Mucosa of descending colon (tissue), 3 donors: Measurements from ENCODE around the gene FIG4. TPM values are rescaled to one million over a fixed set of nuclear protein-coding genes. Genes with fewer than 3 reads are reported as not detected.
A peak's percentile ranks its signal among the peaks of the same experiment; 100 is the strongest.
"Not testable (repeated sequence)": the region's sequence is repeated elsewhere in the genome, so short reads cannot be mapped to it uniquely, and the experiment has no call there.

ENCODE experiments used
- ATAC-seq: fragments of 200-7000 bp; cut with Tn5 transposase; one replicate; pipeline ENCODE4 v1.9.1; 2020; ENCODE audit warnings: mild to moderate bottlenecking, moderate library complexity
- DNase-seq, 3 donors: peaks; one replicate each; pipeline ENCODE4 v3.0.0-alpha.2; 2020
- H3K36me3 ChIP-seq: fragments of 200-600 bp; one replicate; pipeline ENCODE4 v1.8.0; 2021; ENCODE audit warnings: low read depth, mild to moderate bottlenecking
- H3K4me1 ChIP-seq: fragments of 200-600 bp; one replicate; pipeline ENCODE4 v1.8.0; 2021; ENCODE audit warnings: low read depth, mild to moderate bottlenecking
- H3K4me3 ChIP-seq: fragments of 200-600 bp; one replicate; pipeline ENCODE4 v1.8.0; 2021; ENCODE audit warnings: mild to moderate bottlenecking
- H3K9me3 ChIP-seq: fragments of 200-600 bp; one replicate; pipeline ENCODE4 v1.8.0; 2021; ENCODE audit warnings: mild to moderate bottlenecking
- CTCF ChIP-seq: fragments of 200-600 bp; IDR thresholded peaks from one replicate; pipeline ENCODE4 v1.8.0; 2022; ENCODE audit warnings: antibody characterized with exemption, mild to moderate bottlenecking
- intact Hi-C, 2 donors: fragments of 100-400 bp; cut with DNase I in 1 of 2; cut with micrococcal nuclease in 1 of 2; formaldehyde crosslinking; loops; one replicate each; pipeline versions ENCODE4 v1.11.0 to v1.11.1; 2022; cut with DNase I, micrococcal nuclease
- total RNA-seq, 3 donors: library from RNA; stranded (reverse); fragmentation: NEBNext Ultra II Directional in 2 of 3; extraction: Animal tissue kit (Norgen Biotek cat#: 25700) in 2 of 3; gene quantifications; one replicate each; pipeline versions ENCODE4 v1.2.1 to v1.2.4, GENCODE V29; 2021 to 2023
- donor health status: DM: no; HTN: no; CAD: no; lungs with moderate emphysema.
- donor health status: DM: no; HTN: no; CAD: no.
- donor health status: DM: no; HTN: yes; CAD: no.

Gene FIG4
- total RNA-seq, 3 donors from 2014 or later: 14.9 to 18.6 (median 15.9) TPM

DNA sequence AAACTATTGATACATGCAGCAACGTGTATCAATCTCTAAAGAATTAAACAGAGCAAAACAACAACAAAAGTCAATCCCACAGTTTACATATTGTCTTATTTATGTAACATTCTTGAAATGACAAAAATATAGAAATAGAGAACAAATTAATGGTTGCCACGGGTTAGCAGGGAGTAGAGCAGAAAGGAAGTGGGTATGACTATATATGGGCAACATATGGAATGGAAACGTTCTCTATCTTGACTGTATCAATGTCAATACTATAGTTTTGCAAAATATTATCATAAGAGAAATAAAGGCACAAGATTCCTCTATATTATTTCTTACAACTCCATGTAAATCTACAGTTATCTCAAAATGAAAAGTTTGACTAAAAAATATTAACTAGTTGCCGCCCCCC lies 12.9 kb upstream of the FIG4 start:
- TF ChIP-seq CTCF: no peak
- ATAC-seq (no peak), DNase-seq (no peak)
- Histone ChIP-seq H3K4me1 (no peaks in the 10 kb centered on the region), H3K36me3 (no peaks in the 10 kb centered on the region), H3K4me3 (no peak overlapping the region), H3K9me3 (no peaks in the 10 kb centered on the region)
- intact Hi-C loops: no loop called here

DNA sequence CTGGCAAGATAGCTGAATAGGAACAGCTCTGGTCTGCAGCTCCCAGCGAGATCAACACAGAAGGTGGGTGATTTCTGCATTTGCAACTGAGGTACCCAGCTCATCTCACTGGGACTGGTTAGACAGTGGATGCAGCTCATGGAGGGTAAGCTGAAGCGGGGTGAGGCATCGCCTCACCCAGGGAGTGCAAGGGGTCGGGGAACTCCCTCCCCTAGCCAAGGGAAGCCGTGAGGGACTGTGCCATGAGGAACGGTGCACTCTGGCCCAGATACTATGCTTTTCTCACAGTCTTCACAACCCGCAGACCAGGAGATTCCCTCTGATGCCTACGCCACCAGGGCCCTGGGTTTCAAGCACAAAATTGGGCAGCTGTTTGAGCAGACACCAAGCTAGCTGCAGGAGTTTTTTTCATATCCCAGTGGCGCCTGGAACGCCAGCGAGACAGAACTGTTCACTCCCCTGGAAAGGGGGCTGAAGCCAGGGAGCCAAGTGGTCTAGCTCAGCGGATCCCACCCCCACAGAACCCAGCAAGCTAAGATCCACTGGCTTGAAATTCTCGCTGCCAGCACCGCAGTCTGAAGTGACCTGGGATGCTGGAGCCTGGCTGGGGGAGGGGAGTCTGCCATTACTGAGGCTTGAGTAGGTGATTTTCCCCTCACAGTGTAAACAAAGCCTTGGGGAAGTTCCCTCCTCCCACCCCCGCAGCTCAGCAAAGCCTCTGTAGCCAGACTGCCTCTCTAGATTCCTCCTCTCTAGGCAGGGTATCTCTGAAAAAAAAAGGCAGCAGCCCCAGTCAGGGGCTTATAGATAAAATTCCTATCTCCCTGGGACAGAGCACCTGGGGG lies 12.2 kb upstream of the FIG4 start:
- intact Hi-C loops, H3K4me1 ChIP-seq, H3K4me3 ChIP-seq, H3K36me3 ChIP-seq, H3K9me3 ChIP-seq, ATAC-seq, DNase-seq: not testable (repeated sequence)

DNA sequence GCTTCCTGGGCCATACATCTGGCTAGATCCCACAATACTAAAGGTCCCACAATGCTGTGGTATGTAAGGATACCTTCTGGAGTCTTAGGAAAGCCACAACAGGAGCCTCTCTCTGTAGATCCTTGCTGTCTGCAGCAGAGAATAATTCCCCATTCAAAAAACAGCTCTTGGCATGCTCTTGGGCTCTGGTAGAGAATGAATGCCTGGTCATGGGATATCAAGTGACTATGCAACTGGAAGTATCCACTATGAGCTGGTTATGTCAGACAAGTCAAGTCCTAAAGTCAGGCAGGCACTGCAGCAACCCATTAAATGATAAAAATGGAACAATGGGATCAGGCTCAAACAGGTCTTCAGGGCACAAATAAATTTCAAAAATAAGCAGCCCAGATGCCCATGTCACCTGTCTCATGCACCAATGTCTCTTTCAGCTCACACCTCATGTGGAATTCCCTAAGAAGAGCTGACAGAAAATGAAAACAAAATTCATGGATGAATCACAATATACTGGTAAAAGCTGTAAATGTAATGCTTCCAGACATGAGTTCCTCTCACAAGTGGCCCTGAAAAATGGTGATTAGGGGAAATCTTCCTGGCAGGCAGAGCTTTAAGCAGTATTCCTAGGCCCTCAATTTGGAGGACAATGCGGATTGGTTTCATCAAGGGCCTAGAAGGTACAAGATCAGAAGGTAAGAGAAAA lies 4.4 kb upstream of the FIG4 start:
- H3K9me3 ChIP-seq: no peaks in the 10 kb centered on the region
- intact Hi-C loops: no loop called here
- no peak overlapping the region for H3K4me3 ChIP-seq
- DNase-seq (no peak), ATAC-seq (no peak)
- H3K4me1 ChIP-seq: no peaks in the 10 kb centered on the region
- TF ChIP-seq CTCF: no peak
- no peaks in the 10 kb centered on the region for H3K36me3 ChIP-seq

GRCh38 chr6:109687271-109687761 lies 3.8 kb upstream of the FIG4 start:
- Histone ChIP-seq H3K4me1 (no peaks in the 10 kb centered on the region), H3K36me3 (no peaks in the 10 kb centered on the region), H3K4me3 (no peak overlapping the region), H3K9me3 (no peaks in the 10 kb centered on the region)
- intact Hi-C loops: no loop called here
- TF ChIP-seq CTCF: no peak
- ATAC-seq: no peak
- no peak for DNase-seq

GRCh38 chr6:109690373-109690736 lies 741 bp upstream of the FIG4 start:
- ATAC-seq (peak; percentile 76), DNase-seq (peak; percentile 86 to 88 (median 87))
- no peak for TF ChIP-seq CTCF
- Histone ChIP-seq H3K4me1 (no peaks in the 10 kb centered on the region), H3K4me3 (peak overlapping the region; percentile 47), H3K9me3 (no peaks in the 10 kb centered on the region), H3K36me3 (no peaks in the 10 kb centered on the region)
- intact Hi-C loops: no loop called here

DNA sequence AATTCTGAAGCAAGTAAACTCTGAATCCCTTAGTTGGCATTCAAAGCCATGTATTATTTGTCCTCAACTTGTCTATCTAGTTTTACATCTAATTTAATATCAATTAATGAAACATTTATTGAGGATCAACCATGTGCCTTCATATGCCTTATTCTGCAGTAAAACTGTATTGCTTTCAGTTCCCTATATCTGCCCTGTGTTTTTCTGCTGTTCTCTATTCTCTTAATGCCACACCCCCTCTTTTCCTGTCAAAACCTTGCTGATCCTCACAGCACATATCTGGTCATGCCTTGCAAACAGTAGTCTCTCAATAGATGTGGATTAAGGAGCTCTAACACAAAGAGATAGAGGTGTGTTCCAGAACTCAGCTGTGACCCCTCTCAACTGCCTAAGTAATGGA lies 2.0 kb downstream of the FIG4 start:
- Histone ChIP-seq H3K4me1 (no peaks in the 10 kb centered on the region), H3K4me3 (no peak overlapping the region), H3K9me3 (no peaks in the 10 kb centered on the region), H3K36me3 (no peaks in the 10 kb centered on the region)
- intact Hi-C loops: no loop called here
- ATAC-seq: no peak
- TF ChIP-seq CTCF: no peak
- no peak for DNase-seq
